Peyer's patch (tissue), 4 donors: ENCODE measurements around the gene TICAM1. TPM values are rescaled to one million over a fixed set of nuclear protein-coding genes. Genes with fewer than 3 reads are reported as not detected.

ENCODE experiments used
- DNase-seq, 3 donors: peaks; one replicate each; pipeline ENCODE4 v3.0.0-alpha.2; 2017 to 2019
- H3K27ac ChIP-seq, 4 donors: fragments of 200-600 bp; sonication (generic); one replicate each; pipeline ENCODE4 v1.5.1; 2016 to 2019
- H3K27me3 ChIP-seq, 2 donors: fragments of 200-600 bp; sonication (generic); one replicate each; pipeline ENCODE4 v1.5.1; 2019
- H3K36me3 ChIP-seq, 3 donors: fragments of 200-600 bp; sonication (generic); one replicate each; pipeline ENCODE4 v1.5.1; 2016 to 2019
- H3K4me1 ChIP-seq, 4 donors: fragments of 200-600 bp; sonication (generic); one replicate each; pipeline ENCODE4 v1.5.1; 2016 to 2019
- H3K4me3 ChIP-seq, 4 donors: fragments of 200-600 bp; sonication (generic); 1 replicate in 3 of 4; 2 replicates in 1 of 4; pipeline ENCODE4 v1.5.1; 2016 to 2019; ENCODE audit warnings: mild to moderate bottlenecking in 1 of 4
- H3K9me3 ChIP-seq, 4 donors: fragments of 200-600 bp; sonication (generic); one replicate each; pipeline ENCODE4 v1.5.1; 2016 to 2019; ENCODE audit warnings: mild to moderate bottlenecking in 1 of 4
- CTCF ChIP-seq, 6 experiments: fragments of 450-650 bp in 4 of 6; fragments of 200-600 bp in 2 of 6; sonication (generic) in 1 of 6; IDR thresholded peaks; one replicate each; pipeline ENCODE4 v1.5.1; 2017 to 2019; ENCODE audit warnings: antibody characterized with exemption in 6 of 6, mild to moderate bottlenecking in 3 of 6, moderate library complexity in 1 of 6
- POLR2A ChIP-seq, 2 donors: fragments of 450-650 bp; IDR thresholded peaks; one replicate each; pipeline ENCODE4 v1.5.1; 2017; ENCODE audit warnings: antibody characterized with exemption in 2 of 2, mild to moderate bottlenecking in 2 of 2, moderate library complexity in 2 of 2
- total RNA-seq, 4 donors: library from RNA; depleted of rRNA; stranded (reverse); fragments of >200 nt; gene quantifications; one replicate each; pipeline ENCODE4 v1.1.0, GENCODE V29; 2016

TICAM1 gene
- total RNA-seq = 10 to 100 TPM; 14.0 to 45.8 (median 28.8) TPM

- Histone ChIP-seq H3K27ac (peak within 1 kb of the TSS; percentile 78 to 98 (median 94)), H3K36me3 (no peaks in the 10 kb centered on the region), H3K27me3 (no peaks in the 10 kb centered on the region), H3K4me3 (peak within 1 kb of the TSS; percentile 72 to 99 (median 92)), H3K4me1 (peaks cover 0 to 43% (median 5%) of the 10 kb centered on the region in 4 donors), H3K9me3 (no peaks in the 10 kb centered on the region)
- TF ChIP-seq POLR2A (IDR thresholded peaks at IDR 0.05) (peak; percentile 90 to 93), CTCF (IDR thresholded peaks at IDR 0.05) (peak in 3 of 6 experiments; percentile 9 to 28 (median 26))
- peak; percentile 68 to 89 (median 89) for DNase-seq
Measured at GRCh38 chr19:4831304-4831978, at the start of gene TICAM1. Gene TICAM1 (minus strand): TSS chr19:4831712. CDS start chr19:4818377, 13,335 bp downstream.

GRCh38 chr19:4879041-4879440 is 47.5 kb upstream of the TICAM1 start:
- no peak for DNase-seq
- Histone ChIP-seq H3K27me3 (no peaks in the 10 kb centered on the region), H3K4me3 (no peak overlapping the region), H3K27ac (no peak overlapping the region), H3K4me1 (no peaks in the 10 kb centered on the region), H3K9me3 (no peaks in the 10 kb centered on the region), H3K36me3 (no peaks in the 10 kb centered on the region)
- TF ChIP-seq POLR2A (IDR thresholded peaks at IDR 0.05) = no peak
- TF ChIP-seq CTCF (IDR thresholded peaks at IDR 0.05) = no peak

DNA sequence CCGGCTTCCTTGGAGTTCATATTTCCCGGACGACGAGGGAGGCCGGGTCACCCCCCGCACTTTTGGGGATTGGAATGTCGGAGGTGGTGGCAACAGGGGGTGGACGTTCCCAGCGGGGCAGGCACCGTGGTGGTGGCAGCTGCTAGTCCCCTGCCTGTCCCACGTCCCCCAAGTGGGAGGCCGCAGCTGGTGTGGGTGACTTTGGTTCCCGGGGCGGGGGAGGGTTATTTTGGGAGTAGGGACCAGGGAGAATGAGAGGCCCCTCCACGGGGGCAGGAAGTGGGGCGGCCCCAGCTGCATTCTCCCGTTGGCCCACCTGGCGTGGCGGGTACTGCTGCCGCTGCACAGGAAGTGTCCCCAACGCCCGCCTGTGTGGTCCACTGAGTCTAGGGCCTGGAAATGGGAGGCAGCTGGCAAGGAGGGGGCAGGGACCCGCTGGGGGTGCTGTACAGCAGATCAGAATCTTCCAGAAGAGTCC is 47.0 kb upstream of the TICAM1 start:
- H3K27ac ChIP-seq = no peak overlapping the region
- H3K9me3 ChIP-seq = no peaks in the 10 kb centered on the region
- no peaks in the 10 kb centered on the region for H3K27me3 ChIP-seq
- no peak for TF ChIP-seq CTCF (IDR thresholded peaks at IDR 0.05)
- no peak for TF ChIP-seq POLR2A (IDR thresholded peaks at IDR 0.05)
- DNase-seq = no peak
- no peaks in the 10 kb centered on the region for H3K4me1 ChIP-seq
- H3K4me3 ChIP-seq = no peak overlapping the region
- H3K36me3 ChIP-seq = no peaks in the 10 kb centered on the region

- H3K4me3 ChIP-seq = no peak overlapping the region
- no peak overlapping the region for H3K27ac ChIP-seq
- no peaks in the 10 kb centered on the region for H3K4me1 ChIP-seq
- no peak for TF ChIP-seq POLR2A (IDR thresholded peaks at IDR 0.05)
- TF ChIP-seq CTCF (IDR thresholded peaks at IDR 0.05) = no peak
- no peaks in the 10 kb centered on the region for H3K27me3 ChIP-seq
- no peaks in the 10 kb centered on the region for H3K9me3 ChIP-seq
- no peak for DNase-seq
- H3K36me3 ChIP-seq = no peaks in the 10 kb centered on the region
Measured at GRCh38 chr19:4877753-4878490, 46.4 kb upstream of the TICAM1 start.

GRCh38 chr19:4873930-4874329 is 42.4 kb upstream of the TICAM1 start:
- TF ChIP-seq CTCF (IDR thresholded peaks at IDR 0.05) (no peak), POLR2A (IDR thresholded peaks at IDR 0.05) (no peak)
- Histone ChIP-seq H3K36me3 (no peaks in the 10 kb centered on the region), H3K4me3 (no peak overlapping the region), H3K27me3 (no peaks in the 10 kb centered on the region), H3K27ac (no peak overlapping the region), H3K4me1 (peaks cover 0 to 9% (median 0%) of the 10 kb centered on the region in 4 donors), H3K9me3 (no peaks in the 10 kb centered on the region)
- DNase-seq = no peak
